HK-2 (cell line): Measurements from ENCODE around the gene ARHGAP33.
"Not testable (repeated sequence)": the region's sequence is repeated elsewhere in the genome, so short reads cannot be mapped to it uniquely, and the experiment has no call there.

ENCODE experiments used
- DNase-seq: peaks from one replicate; pipeline ENCODE4 v3.0.0-alpha.2; 2018; ENCODE audit not compliant: unreplicated experiment

ARHGAP33 gene

GRCh38 chr19:35792312-35792711, 16.9 kb downstream of the ARHGAP33 start:
- no peak for DNase-seq

GRCh38 chr19:35792888-35793287, 17.5 kb downstream of the ARHGAP33 start:
- no peak for DNase-seq

GRCh38 chr19:35793381-35794165, 18.2 kb downstream of the ARHGAP33 start:
- no peak for DNase-seq

GRCh38 chr19:35795564-35795963, 20.2 kb downstream of the ARHGAP33 start:
- not testable (repeated sequence) for DNase-seq

GRCh38 chr19:35796645-35797542, 21.5 kb downstream of the ARHGAP33 start:
- DNase-seq = no peak

GRCh38 chr19:35797663-35798062, 22.3 kb downstream of the ARHGAP33 start:
- no peak for DNase-seq

- DNase-seq = no peak
These were observed 26.5 kb downstream of the ARHGAP33 start for GRCh38 chr19:35801828-35802227.

- DNase-seq = no peak
These were observed 30.2 kb downstream of the ARHGAP33 start for GRCh38 chr19:35805526-35806102.

- no peak for DNase-seq
These were observed 31.2 kb downstream of the ARHGAP33 start for GRCh38 chr19:35806597-35806996.

- DNase-seq = no peak
These were observed 32.3 kb downstream of the ARHGAP33 start for GRCh38 chr19:35807633-35808032.

GRCh38 chr19:35811317-35812219, 36.2 kb downstream of the ARHGAP33 start:
- no peak for DNase-seq

GRCh38 chr19:35812220-35813042, 37.1 kb downstream of the ARHGAP33 start, which contains the start of gene PRODH2:
PRODH2 (minus strand) TSS chr19:35812845; CDS start chr19:35812805, 40 bp downstream.
- DNase-seq = no peak

- DNase-seq = no peak
These were observed 37.9 kb downstream of the ARHGAP33 start for GRCh38 chr19:35813043-35813890.

- DNase-seq = no peak
These were observed 40.9 kb downstream of the ARHGAP33 start for GRCh38 chr19:35816262-35816661.

- no peak for DNase-seq
These were observed 41.5 kb downstream of the ARHGAP33 start for GRCh38 chr19:35816846-35817245.

GRCh38 chr19:35818445-35818844, 43.1 kb downstream of the ARHGAP33 start:
- DNase-seq = no peak

GRCh38 chr19:35822579-35822978, 47.2 kb downstream of the ARHGAP33 start:
- no peak for DNase-seq

GRCh38 chr19:35824150-35824549, 48.8 kb downstream of the ARHGAP33 start:
- DNase-seq = no peak

GRCh38 chr19:35828692-35829301, 53.4 kb downstream of the ARHGAP33 start:
- peak; percentile 52 for DNase-seq
